Fibroblast of villous mesenchyme (primary cell): Measurements from ENCODE around the gene HHAT. TPM values are rescaled to one million over a fixed set of nuclear protein-coding genes. Genes with fewer than 3 reads are reported as not detected.

Experiments used
- DNase-seq: peaks from one replicate; pipeline ENCODE4 v3.0.0-alpha.2; 2010; ENCODE audit warnings: low read depth
- H3K4me3 ChIP-seq: 2 replicates; pipeline ENCODE4 v1.5.1; 2011; ENCODE audit warnings: low read depth, mild to moderate bottlenecking, low read length
- total RNA-seq: library from RNA; depleted of rRNA; stranded (reverse); fragments of >200 nt; gene quantifications from 2 replicates; pipeline ENCODE4 v1.2.3, GENCODE V29; 2012
- TF ChIP-seq, protein P1 (sequence below): IDR thresholded peaks from 2 replicates; pipeline ENCODE4 v1.5.1; 2012; ENCODE audit warnings: low read depth, mild to moderate bottlenecking, low read length; ENCODE audit not compliant: insufficient read depth

Gene HHAT
- total RNA-seq, 1 donor: 15.1 TPM

DNA sequence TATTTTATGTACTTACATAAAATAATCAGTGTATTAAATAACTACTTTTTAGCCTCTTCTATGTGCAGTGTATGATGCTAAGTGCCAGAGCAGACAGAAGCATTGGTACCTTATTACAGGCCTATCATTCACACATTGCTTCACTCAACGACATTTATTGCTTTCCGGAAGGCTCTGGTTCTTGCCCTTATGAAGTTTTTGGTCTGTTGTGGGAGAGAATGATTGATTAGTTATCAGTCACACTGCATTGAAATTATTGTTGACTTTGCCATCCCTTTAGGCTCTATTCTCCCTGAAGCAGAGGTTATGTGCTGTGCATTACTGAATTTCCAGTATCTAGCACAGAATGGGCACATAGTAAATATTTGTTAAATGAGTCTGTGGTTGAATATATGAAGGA lies 178.0 kb downstream of the HHAT start:
- no peak for DNase-seq
- TF ChIP-seq, protein P1, sequence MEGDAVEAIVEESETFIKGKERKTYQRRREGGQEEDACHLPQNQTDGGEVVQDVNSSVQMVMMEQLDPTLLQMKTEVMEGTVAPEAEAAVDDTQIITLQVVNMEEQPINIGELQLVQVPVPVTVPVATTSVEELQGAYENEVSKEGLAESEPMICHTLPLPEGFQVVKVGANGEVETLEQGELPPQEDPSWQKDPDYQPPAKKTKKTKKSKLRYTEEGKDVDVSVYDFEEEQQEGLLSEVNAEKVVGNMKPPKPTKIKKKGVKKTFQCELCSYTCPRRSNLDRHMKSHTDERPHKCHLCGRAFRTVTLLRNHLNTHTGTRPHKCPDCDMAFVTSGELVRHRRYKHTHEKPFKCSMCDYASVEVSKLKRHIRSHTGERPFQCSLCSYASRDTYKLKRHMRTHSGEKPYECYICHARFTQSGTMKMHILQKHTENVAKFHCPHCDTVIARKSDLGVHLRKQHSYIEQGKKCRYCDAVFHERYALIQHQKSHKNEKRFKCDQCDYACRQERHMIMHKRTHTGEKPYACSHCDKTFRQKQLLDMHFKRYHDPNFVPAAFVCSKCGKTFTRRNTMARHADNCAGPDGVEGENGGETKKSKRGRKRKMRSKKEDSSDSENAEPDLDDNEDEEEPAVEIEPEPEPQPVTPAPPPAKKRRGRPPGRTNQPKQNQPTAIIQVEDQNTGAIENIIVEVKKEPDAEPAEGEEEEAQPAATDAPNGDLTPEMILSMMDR: no peak
- H3K4me3 ChIP-seq: no peak overlapping the region

DNA sequence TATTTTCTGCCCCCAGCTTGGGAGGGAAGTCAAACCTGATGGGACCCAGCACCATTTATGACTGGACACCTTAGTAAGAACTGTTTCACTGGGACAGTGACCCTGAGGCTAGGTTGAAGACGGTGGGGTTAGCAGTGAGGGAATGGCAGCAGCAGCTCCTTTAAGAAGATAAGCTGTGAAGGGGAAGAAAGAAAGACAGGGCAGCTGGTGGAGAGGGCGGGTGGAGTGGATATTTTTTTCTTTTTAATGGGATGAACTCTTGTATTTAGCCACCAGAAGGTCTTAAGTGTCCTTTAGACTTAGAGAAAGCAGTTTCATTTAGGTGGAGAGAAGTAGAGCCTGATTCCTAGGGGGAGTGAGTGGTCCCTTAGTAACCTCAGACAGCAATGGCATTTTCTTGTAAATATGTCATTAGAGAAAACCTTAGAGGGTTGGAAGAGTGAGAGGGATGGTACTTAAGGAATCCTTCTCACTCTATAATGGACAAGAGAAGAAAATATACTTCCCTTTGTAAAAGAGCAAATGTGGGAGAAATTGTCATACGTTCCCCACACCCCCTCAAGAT lies 187.5 kb downstream of the HHAT start:
- H3K4me3 ChIP-seq: no peak overlapping the region
- TF ChIP-seq, protein P1: no peak
- no peak for DNase-seq

DNA sequence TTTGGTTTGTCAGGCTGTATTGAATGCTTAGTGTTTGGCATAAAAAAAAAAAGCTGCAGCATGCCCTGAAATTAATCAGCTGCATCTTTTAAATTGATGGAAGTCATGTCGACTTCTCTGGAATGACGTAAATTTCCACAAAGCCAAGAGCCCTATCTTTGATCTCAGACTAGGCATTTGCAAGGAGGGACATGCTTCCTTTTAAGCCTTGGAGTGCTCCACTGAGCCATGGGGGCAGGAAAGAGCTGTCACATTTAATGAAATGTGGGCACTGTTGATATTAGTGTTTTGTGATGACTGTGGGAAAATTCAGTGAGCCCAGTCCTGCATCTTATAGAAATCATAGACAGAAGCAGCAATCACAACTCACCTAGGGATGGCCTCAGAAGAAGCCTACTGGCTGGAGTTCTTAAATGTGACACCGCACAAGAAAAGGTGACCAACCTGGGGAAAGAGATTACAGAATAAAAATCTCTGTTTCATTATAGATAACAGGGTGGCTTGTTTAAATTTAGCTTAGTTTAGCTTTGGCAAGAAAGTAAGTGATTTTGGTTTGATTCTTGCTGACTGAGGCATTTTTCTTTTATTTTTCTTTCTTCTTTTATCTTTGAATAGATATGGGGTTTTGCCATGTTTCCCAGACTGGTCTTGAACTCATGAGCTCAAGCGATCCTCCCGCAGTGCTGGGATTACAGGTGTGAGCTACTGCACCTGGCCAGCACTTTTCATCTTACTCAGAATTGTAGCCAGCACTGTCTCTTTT lies 188.2 kb downstream of the HHAT start:
- TF ChIP-seq, protein P1: no peak
- DNase-seq: no peak

DNA sequence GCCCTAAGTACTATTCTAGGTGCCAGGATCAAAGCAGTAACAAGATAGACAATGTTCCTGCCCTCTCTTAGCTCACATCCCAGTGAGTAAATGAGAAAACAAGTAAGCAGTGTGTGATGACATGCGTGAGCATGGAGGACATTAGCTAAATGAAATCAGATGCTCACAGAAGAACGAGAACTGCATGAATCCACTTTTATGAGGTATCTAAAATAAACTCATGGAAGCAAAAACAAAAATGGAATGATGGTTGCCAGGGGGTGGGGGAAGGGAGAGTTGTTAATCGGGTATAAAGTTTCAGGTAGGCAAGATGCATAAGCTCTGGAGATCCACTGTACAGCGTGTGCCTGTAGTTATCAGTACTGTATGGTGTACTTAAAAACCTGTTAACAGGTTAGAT lies 195.1 kb downstream of the HHAT start:
- no peak for DNase-seq
- H3K4me3 ChIP-seq: no peak overlapping the region
- TF ChIP-seq, protein P1: no peak

More for the DNA sequence above, 188.2 kb downstream of the HHAT start:
- H3K4me3 ChIP-seq: no peak overlapping the region

DNA sequence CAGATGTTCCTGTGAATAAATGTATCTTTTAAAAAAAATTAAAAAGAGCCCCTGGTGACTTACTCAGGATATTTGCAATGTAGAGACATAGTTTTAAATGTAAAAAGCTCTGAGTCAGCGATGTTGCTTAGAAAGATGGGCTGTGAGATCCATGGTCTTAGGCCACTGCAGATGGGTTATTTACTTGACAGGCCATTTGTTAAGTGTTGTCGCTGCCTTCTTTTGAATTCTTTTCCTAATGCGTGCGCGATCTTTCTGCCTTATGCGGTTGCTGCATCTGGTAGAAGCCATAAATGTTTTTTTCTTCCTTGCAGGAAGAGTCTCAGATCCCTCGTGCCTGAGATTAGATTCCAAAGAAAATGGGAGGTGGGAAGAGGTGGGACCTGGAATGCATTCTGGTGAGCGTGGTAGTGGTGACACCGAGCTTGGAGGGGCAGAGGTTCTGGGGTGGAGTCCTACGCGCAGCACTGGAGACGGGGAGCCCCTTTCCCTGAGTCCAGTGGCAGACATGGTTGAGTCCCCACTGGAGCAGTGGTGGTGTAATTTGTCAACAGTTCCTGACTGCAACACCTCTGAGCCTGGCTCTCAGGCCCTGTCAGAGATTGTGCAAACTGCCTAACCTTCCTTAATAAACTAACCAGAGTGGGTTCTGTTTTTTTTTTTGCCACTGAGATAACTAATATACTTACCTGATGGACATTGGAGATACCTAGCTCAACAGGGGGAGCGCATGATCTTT lies 197.2 kb downstream of the HHAT start:
- no peak overlapping the region for H3K4me3 ChIP-seq
- no peak for DNase-seq

DNA sequence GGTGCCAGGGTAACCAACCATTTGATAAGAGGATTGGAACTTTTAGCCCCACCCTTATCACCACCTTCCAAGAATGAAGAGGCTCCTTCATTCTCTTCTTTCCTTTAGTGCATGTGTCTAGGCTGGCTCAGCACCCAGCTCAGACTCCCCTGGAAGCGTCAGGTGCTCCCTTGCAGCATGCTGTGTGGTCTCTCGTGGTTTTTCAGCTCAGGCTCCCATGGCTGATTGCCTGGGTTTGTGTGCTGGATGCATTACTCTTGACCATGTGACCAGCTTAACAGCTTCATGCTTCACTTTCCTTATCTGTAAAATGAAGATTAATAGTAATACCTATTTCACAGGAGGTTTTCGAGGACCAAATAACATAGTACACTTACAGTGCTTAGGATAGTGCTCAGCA lies 198.4 kb downstream of the HHAT start:
- no peak for DNase-seq
- TF ChIP-seq, protein P1: no peak
- no peak overlapping the region for H3K4me3 ChIP-seq

More for the DNA sequence above, 197.2 kb downstream of the HHAT start:
- TF ChIP-seq, protein P1: no peak
